ENCODE results near the gene FA2H.

The FA2H gene

DNA sequence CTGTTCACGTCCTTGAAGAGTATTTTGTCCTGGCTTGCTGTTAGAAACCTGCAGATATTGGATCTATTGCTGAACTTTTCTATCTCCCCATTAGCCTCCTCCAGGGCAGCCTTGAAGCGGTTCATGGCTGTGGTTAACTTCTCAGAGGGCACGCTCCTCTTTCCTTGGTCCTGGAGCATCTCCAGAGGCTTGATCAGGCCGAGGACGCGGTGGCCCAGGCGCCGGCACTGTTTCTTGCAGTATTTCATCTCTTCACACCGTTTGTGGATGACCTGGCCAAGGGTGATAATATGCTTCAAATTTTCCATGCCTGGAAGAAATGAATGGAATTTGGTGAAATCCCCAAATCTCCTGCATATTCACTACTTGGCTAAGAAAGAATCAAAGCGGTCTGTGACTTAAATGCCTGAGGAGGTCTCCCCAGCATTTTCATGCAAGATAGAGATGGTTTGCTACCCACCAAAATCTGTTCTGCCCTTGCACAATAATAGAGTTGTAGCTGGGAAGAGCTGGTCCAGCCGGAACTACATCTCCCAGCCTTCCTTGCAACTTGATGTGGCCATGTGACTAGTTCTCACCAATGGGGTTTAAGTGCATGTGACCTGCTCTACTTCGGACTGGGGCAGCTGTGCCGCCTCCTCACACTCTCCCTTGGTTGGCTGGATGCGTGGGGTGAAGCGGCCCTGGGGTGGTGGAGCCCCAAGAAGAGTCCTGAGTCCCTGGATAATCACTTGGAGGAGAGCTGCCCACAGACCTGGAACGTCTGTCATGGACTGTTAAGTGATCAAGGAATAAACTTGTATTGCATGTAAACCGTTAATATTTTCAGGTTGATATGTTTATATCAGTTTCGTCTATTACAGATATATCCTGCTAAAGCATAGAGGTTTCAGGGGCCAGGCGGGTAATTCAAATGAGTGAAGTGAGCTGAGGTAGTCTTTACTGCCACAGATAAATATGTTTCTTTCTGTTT lies 78.9 kb downstream of the FA2H start:
- no peak overlapping the region for H3K27ac ChIP-seq

DNA sequence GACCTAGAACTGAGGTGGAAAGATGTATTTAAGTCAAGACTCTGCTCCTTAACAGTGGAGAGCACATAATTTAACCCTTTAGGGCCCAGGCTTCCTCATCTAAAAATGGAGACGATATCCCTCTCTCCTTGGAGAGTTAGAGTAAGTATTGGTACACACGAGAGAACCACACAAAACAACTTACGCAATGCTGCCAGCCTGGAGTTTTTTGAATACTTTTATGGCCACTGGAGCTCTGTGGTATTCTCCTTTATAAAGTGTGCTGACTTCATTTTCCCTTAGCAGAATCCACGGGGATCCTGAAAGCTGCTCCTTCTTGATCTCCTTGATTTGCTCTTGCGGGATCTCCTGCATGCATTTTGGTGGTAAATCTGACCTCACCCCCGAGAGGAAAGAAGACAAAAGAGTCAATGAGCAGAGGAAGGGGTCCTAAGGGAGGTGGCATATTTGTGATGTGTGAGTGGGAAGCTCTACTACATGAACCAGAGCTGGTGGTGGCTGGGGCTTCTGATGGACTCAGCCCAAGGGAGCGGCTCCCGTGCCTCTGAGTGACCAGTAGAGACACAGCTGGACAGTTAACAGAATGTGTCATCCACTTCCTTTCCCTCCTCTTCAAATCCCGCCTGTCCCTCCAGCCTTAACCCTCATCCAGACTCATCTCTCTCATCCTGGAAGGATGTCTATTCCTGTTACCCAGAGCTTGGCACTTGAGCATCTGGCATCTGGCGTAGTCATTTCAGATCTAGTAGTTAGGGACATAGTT lies 83.3 kb downstream of the FA2H start:
- no peak overlapping the region for H3K27ac ChIP-seq
- no peak for TF ChIP-seq ZFX (IDR thresholded peaks at IDR 0.05; ENCODE audit: borderline replicate concordance)
- TF ChIP-seq, protein P1, sequence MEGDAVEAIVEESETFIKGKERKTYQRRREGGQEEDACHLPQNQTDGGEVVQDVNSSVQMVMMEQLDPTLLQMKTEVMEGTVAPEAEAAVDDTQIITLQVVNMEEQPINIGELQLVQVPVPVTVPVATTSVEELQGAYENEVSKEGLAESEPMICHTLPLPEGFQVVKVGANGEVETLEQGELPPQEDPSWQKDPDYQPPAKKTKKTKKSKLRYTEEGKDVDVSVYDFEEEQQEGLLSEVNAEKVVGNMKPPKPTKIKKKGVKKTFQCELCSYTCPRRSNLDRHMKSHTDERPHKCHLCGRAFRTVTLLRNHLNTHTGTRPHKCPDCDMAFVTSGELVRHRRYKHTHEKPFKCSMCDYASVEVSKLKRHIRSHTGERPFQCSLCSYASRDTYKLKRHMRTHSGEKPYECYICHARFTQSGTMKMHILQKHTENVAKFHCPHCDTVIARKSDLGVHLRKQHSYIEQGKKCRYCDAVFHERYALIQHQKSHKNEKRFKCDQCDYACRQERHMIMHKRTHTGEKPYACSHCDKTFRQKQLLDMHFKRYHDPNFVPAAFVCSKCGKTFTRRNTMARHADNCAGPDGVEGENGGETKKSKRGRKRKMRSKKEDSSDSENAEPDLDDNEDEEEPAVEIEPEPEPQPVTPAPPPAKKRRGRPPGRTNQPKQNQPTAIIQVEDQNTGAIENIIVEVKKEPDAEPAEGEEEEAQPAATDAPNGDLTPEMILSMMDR (IDR thresholded peaks at IDR 0.05): no peak

More for the DNA sequence above, 78.9 kb downstream of the FA2H start:
- TF ChIP-seq, protein P1 (IDR thresholded peaks at IDR 0.05): no peak
- TF ChIP-seq ZFX (IDR thresholded peaks at IDR 0.05; ENCODE audit: borderline replicate concordance): no peak

DNA sequence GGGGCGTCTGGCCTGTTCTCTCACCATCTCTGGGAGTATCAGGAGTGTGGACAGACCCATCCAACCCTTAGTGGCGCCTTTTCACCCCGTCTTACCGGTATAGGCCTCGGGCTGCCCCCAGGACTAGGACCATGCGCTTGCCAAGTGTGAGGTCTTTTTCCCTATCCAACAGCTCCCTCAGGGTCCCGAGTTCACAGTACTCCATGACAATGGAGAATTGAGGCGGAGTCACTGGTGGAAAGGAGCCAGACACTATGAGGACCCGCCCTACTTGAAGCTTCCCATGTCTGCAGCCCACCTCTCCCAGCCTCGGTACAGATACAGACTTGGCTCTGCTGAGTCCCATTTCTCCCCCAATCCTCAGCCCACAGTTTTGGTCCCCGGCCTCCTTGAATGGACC lies 92.1 kb downstream of the FA2H start:
- no peak overlapping the region for H3K27ac ChIP-seq
- no peak for TF ChIP-seq ZFX (IDR thresholded peaks at IDR 0.05; ENCODE audit: borderline replicate concordance)
- TF ChIP-seq, protein P1 (IDR thresholded peaks at IDR 0.05): no peak

DNA sequence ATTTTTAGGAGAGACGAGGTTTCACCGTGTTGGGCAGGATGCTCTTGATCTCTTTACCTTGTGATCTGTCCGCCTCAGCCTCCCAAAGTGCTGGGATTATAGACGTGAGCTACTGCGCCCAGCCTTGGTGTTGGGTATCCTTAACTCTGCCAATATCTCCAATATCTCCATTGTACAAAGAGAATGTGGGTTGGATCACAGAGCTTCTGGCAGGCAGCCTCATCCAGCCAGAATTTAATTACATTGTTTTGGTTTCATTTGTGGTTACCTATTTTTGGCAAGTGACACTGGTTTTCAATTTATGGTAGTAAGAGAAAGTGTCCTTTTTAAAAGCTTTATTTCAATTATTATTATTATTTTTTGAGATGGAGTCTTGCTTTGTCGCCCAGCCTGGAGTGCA lies 93.9 kb downstream of the FA2H start:
- no peak overlapping the region for H3K27ac ChIP-seq
- no peak for TF ChIP-seq ZFX (IDR thresholded peaks at IDR 0.05; ENCODE audit: borderline replicate concordance)
- TF ChIP-seq, protein P1 (IDR thresholded peaks at IDR 0.05): no peak

DNA sequence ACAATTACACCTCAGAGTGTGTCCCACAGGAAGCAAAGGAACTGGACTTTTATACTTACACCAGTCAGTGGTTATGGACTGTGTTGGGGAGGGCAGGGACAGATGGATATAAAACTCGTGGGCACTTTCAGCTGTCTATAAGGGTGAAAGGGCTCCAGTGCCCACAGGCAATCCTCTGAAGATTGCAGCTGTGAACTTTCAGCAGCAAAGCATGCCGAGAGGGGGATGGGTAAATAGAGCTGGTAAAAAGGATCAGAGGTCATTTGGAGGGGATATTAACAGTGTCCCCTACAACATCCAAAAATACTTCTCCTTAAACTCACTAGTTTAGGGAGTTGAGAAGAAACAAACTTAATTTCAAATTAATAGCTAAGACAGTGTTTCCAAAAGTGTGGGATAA lies 94.6 kb downstream of the FA2H start:
- no peak overlapping the region for H3K27ac ChIP-seq
- TF ChIP-seq ZFX (IDR thresholded peaks at IDR 0.05; ENCODE audit: borderline replicate concordance): no peak
- TF ChIP-seq, protein P1 (IDR thresholded peaks at IDR 0.05): no peak

DNA sequence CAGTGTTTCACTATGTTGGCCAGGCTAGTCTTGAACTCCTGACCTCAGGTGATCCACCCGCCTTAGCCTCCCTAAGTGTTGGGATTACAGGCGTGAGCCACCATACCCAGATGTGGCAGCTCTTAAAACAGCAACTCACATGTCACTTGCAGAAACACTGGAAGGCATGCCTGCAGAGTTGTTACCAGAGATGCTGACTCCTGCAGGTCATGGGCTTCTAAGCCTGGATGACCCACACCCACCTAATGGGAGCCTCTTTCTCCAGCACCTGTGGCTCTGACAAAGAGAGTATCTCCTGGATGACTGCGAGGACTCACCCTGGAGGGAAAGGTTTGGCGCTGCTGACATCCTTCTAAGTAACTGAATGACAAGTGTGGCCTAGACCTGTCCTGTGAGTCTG lies 96.8 kb downstream of the FA2H start:
- no peak for TF ChIP-seq ZFX (IDR thresholded peaks at IDR 0.05; ENCODE audit: borderline replicate concordance)
- TF ChIP-seq, protein P1 (IDR thresholded peaks at IDR 0.05): no peak
- H3K27ac ChIP-seq: no peak overlapping the region
